ENCODE data around the gene ECE1.
"Not testable (repeated sequence)": the region's sequence is repeated elsewhere in the genome, so short reads cannot be mapped to it uniquely, and the experiment has no call there.

DNA sequence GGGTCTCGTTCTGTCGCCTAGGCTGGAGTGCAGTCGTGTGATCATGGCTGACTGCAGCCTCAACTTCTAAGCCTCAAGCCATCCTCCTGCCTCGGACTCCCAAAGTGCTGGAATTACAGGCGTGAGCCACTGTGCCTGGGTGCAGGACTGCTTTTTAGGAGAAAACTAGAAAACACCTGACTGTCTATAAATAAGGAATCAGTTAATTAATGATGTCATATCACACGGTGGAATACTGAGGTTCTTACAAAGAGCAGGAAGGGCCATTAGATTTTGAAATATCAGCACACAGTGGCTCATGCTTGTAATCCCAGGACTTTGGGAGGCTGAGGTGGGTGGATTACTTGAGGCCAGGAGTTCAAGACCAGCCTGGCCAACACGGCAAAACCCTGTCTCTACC is 62.0 kb downstream of the ECE1 start:
- not testable (repeated sequence) for TF ChIP-seq POLR2AphosphoS5 (IDR thresholded peaks at IDR 0.05; ENCODE audit: low read depth); GABPA (IDR thresholded peaks at IDR 0.05; ENCODE audit: low read depth); SPI1 (IDR thresholded peaks at IDR 0.05; ENCODE audit: borderline replicate concordance, low read depth)
- TF ChIP-seq, protein P1, sequence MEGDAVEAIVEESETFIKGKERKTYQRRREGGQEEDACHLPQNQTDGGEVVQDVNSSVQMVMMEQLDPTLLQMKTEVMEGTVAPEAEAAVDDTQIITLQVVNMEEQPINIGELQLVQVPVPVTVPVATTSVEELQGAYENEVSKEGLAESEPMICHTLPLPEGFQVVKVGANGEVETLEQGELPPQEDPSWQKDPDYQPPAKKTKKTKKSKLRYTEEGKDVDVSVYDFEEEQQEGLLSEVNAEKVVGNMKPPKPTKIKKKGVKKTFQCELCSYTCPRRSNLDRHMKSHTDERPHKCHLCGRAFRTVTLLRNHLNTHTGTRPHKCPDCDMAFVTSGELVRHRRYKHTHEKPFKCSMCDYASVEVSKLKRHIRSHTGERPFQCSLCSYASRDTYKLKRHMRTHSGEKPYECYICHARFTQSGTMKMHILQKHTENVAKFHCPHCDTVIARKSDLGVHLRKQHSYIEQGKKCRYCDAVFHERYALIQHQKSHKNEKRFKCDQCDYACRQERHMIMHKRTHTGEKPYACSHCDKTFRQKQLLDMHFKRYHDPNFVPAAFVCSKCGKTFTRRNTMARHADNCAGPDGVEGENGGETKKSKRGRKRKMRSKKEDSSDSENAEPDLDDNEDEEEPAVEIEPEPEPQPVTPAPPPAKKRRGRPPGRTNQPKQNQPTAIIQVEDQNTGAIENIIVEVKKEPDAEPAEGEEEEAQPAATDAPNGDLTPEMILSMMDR (IDR thresholded peaks at IDR 0.05; ENCODE audit: insufficient read depth, low read length) = not testable (repeated sequence)
- TF ChIP-seq, protein P2, sequence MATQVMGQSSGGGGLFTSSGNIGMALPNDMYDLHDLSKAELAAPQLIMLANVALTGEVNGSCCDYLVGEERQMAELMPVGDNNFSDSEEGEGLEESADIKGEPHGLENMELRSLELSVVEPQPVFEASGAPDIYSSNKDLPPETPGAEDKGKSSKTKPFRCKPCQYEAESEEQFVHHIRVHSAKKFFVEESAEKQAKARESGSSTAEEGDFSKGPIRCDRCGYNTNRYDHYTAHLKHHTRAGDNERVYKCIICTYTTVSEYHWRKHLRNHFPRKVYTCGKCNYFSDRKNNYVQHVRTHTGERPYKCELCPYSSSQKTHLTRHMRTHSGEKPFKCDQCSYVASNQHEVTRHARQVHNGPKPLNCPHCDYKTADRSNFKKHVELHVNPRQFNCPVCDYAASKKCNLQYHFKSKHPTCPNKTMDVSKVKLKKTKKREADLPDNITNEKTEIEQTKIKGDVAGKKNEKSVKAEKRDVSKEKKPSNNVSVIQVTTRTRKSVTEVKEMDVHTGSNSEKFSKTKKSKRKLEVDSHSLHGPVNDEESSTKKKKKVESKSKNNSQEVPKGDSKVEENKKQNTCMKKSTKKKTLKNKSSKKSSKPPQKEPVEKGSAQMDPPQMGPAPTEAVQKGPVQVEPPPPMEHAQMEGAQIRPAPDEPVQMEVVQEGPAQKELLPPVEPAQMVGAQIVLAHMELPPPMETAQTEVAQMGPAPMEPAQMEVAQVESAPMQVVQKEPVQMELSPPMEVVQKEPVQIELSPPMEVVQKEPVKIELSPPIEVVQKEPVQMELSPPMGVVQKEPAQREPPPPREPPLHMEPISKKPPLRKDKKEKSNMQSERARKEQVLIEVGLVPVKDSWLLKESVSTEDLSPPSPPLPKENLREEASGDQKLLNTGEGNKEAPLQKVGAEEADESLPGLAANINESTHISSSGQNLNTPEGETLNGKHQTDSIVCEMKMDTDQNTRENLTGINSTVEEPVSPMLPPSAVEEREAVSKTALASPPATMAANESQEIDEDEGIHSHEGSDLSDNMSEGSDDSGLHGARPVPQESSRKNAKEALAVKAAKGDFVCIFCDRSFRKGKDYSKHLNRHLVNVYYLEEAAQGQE (IDR thresholded peaks at IDR 0.05; ENCODE audit: insufficient replicate concordance, low read depth) = not testable (repeated sequence)

Data from HL-60 (cell line).